HG03025 (cell line): ENCODE measurements around the gene CTBS.
"Not testable (repeated sequence)": the region's sequence is repeated elsewhere in the genome, so short reads cannot be mapped to it uniquely, and the experiment has no call there.

Experiments
- ATAC-seq: cut with Tn5 transposase; IDR thresholded peaks from one replicate; pipeline ENCODE4 v1.9.1; 2021; ENCODE audit warnings: mild to moderate bottlenecking, moderate library complexity; ENCODE audit not compliant: unreplicated experiment, low FRiP score

CTBS gene

DNA sequence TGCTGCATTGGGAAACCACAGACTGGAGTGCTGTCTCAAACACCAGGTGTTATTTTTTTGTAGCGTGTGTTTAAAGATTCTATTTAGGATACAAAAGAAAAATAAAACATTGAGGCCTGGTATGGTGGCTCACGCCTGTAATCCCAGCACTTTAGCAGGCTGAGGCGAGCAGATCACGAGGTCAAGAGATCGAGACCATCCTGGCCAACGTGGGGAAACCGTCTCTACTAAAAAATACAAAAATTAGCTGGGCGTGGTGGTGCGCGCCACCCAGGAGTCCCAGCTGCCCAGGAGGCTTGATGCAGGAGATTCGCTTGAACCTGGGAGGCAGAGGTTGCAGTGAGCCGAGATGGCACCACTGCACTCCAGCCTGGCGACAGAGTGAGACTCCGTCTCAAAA lies 66.4 kb downstream of the CTBS start:
- ATAC-seq = not testable (repeated sequence)

DNA sequence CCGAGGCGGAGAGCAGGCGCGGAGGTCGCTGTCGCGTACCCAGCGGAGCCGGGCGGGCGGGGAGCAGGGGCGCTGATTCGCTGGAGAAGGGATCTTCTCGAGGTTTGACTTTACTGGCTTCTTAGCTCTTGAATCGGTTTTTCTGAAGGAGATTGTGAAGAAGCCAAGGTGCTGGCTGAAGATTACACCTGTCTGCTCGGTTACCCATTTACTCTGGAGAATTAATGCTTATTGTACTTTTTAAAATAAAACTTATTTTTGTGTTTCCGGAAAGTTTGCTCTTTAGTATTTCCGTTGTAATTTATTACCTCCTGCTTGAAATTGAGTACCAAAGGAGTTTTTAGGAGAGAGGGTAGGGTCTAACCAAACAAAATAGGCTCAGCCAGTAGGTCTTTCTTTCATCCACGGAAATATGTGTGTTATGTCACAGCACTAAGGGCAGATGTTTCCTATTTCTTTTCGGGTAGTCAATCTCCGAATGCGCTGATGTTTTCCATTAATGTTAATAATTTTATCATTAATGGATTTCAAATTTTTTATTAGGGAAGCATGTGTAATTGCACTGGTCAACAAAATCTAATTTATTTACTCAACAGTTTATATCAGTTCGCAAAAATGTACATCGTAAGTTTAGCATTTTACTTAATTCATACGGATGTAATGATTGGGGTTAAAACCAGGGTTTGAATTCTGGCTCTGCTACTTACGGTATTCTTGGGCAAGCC lies 67.3 kb downstream of the CTBS start:
- no peak for ATAC-seq

DNA sequence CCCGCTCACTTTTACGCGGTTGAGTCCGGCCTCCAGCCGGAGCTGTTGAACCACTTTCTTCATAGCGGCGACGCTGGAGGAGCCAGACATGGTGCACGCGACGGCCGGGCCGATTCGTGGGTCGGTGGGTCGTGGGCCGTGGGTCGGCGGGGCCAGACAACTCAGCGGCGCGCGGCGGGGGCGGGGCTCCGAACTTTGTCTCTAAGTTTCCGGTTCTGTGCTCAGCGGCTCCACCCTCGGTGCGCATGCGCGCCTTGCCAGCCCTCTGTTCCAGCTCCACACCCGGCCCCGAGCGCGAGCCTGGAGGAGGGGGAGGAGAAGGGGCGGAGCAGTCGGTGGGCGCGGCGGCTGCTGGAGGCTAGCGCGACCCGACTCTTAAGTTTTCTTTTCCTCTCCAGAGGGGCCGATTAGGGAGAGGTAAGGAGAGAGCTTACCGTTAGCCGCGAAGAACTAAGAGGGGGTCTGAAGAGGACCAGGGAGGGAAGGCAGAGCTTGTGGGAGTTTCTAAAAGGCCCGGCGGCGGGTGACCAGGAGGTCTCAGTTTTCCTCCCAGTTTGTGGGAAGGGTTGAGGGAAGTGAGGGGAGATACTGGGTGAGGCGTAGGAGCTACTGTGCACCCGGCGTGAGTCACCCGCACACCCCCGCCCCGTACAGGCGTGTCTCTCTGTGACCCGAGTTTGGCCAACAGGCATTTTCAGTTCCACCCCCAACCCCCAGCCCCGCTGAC lies 68.1 kb downstream of the CTBS start, which contains the start of the genes GNG5 and SPATA1:
Gene GNG5 (minus strand): TSS at position 580 of the 727 bp plus-strand sequence. CDS start 490 bp downstream, at position 90.
Gene SPATA1 (plus strand): TSS at position 385 of the 727 bp plus-strand sequence. CDS start 9,974 bp downstream, outside the sequence.
- peak; percentile 82 for ATAC-seq

DNA sequence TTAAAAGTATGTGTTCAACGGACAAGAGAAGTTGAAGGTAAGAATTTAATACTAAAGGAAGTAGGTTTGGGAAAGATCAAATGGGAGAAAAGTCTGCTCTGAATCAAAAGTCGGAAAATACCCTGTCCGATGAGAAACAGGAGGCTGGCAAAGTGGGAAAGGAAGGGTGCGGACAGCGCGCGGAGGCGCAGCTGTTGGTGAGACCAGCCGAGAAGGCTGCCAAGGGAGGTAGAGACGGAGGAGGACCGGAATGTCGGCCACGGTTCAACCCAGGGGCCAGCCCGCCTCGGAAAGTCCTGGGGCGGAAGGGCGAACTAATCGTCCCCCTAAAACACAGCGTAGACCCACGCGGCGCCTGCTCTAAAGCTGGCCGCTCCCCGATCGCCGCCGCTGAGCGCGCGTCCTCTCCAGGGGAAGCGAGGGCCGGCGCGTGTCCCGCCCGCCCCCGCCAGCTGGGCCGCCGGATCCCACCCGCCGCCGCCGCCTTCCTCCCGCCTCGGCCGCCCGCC lies 68.7 kb downstream of the CTBS start:
- ATAC-seq = peak; percentile 38

GRCh38 chr1:84504580-84505492 lies 69.4 kb downstream of the CTBS start:
- ATAC-seq = no peak

- ATAC-seq = no peak
Observed at GRCh38 chr1:84502927-84503326, 71.3 kb downstream of the CTBS start.
